Colon (tissue), 2 donors: Measurements from ENCODE around the gene ZDHHC7.
"Not testable (repeated sequence)": the region's sequence is repeated elsewhere in the genome, so short reads cannot be mapped to it uniquely, and the experiment has no call there.

Experiments used
- FAIRE-seq: peaks from 2 replicates; lab custom pipeline; 2012; peaks lifted over from hg19 to GRCh38; lab: Jason Lieb, UNC
- donor health status: control.
- donor health status: control.

The ZDHHC7 gene, protein sequence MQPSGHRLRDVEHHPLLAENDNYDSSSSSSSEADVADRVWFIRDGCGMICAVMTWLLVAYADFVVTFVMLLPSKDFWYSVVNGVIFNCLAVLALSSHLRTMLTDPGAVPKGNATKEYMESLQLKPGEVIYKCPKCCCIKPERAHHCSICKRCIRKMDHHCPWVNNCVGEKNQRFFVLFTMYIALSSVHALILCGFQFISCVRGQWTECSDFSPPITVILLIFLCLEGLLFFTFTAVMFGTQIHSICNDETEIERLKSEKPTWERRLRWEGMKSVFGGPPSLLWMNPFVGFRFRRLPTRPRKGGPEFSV

DNA sequence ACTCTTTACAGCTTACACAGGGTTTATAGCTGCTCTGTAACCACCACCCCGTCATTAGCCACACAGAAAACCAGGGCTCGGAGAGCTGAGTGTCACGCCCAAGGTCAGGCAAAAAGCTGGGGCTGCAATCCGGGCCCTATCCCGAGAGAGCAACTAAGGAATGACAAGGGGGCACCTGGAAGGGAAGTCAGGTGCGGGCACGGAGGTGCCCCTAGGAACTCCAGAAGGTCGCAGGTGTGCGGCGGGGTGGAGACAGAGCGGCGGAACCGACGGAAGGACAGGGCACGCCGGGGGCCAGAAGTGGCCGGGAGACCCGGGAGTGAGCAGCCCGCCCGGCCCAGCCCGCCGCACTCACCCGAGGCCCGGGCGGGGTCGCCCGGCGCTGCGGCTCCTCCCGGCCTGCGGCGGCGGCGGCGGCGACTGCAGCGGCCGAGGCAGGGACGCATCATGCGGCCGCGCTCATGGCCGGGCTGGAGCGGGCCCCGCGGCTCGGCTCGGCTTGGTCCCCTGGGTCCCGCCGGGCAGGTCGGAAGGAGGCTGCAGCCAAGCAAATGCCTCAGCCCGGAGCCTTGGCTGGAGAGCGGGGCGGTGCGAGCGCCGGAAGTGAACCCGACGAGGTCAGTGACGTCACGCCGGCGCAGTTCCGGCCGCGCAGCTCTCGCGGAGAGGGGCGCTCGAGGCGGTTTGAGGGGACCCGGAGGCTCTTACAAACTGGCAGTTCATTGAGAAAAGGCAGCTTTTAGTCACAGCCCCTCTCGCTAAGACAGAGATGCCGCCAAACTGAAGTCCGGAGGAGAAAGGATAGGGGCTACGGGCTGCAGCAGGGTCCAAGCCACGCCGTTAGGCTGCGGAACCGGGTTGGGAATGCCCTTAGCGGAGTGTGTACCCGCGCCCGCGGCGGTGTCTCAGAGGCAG lies at the start of gene ZDHHC7:
TSS of gene ZDHHC7 (minus strand) at position 605 of the 915 bp plus-strand sequence. CDS start 20,917 bp downstream, outside the sequence.
- FAIRE-seq = no peak

DNA sequence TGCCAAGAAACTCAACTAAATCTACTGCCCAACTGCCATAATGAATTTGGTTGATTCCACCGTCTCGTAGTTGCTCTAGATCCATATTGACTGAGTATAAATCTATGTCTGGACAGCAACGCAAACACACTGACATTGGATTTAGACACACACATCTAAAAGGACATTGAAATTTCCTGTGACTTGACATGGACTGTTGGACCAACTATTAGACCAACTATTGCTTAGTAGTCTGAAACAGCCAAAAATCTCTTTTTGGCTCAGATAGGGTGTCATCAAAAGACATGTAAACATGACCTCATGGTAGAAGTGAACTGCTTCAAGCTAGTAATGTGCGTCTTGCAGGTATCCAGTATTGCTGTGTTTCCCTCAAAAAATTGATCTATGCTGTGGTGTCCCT lies 47.6 kb upstream of the ZDHHC7 start:
- FAIRE-seq = no peak

DNA sequence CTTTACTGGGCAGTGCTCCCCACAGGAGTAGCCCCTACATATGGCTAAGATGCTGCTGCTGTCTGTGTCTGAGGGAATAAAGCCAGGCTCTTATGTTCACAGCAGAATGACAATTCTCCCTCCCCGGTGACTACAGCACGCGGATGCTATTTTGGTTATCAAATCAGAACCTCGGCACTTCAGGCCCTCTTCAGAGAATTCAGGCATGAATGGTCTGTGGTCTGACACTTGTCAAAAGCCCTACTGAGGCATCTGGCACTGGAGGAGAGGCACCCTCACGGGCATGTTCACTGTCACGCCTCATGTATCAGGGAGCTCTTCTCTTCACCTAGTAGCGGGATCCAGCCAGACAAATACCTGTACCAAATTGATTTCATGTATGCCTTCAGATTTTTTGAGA lies 46.6 kb upstream of the ZDHHC7 start:
- FAIRE-seq = no peak

DNA sequence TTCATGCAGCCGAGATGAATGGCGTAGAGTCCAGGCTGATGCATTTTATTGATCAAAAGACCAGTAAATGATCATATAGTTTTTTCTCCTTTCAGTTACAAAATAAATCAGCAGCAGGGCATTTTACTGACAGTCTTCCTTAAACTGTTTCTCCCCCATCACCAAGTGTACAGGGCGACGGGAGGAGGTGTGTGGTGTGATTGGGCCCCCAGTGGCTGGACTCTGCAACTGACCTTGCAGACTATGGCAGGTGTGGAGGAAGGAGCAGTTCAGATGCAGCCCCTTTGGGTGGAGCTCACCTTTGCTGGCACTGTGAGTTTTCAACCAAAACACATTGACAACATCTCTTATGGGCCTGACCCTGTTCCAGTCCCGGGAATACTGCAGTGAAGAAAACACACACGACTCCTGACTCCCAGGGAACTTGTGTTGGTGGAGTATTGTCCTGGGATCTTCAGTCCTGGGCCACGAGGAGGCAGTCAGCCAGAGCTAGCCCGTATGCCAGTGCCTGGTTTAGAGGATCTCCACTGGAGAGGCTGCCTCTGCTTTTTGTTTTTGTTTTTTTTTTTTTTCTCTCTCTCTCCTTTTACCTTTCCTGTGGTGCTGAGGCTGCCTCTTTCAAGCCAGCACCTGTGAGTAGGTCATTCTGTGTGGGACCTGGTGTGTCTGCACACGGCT lies 46.0 kb upstream of the ZDHHC7 start:
- no peak for FAIRE-seq

DNA sequence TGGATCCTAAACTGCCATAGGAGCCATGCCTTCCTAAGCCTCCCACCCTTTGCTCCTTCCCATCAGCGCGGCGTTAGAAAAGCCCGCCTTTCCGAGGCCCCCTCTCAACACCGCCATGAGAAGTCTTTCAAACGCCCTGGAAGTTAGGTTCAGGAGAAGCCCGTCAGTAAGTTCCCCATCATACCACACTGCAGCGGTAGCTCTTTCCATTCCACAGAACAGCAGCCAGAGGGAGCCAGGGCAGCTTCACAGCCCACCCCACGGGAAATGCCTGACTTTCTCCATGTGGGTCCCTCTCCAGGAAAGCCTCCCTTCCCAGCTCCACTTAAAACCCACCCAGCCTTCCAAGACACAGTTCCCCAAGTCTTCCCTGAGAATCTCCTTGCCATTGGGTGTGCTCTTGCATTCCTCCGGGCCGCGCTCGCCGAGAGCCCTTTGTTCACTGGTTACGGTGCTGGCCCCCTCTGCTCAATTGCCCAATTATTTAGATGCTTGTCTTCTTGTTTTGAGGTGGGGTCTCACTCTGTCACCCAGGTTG lies 44.9 kb upstream of the ZDHHC7 start:
- no peak for FAIRE-seq

DNA sequence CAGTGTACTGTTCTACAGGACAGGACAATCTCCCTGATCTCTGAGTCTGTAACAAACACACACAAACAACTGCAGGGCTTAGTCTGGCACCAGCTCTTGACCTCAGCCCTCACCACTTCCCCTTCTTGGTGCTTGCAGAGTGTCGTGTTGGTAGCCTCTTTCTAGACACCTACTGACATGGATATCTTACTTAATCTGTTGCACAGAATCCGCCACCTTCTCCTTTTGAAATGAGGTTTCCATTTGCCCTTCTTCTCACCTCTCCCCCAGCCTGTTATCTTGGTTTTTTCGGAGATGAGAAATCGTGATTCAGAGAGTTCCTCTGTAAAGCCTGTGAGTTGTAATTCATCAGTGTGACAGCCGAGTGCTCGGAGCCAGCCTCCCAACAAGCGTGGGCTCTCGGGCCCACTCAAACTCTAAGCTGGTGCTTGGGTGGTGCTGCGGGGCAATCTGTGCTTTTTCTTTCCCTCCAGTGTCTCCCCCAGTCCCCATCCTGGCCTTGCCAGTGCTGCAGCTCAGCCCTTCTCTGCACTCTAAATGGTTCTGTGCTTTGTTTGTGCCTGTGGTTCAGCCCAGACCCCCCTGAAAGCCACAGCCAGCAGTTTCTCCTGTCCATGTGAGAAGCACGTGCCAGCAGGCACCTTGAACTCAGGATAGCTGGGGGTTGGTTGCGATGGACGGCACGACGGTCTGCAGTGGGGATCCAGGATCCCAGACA lies 44.3 kb upstream of the ZDHHC7 start:
- FAIRE-seq = no peak

DNA sequence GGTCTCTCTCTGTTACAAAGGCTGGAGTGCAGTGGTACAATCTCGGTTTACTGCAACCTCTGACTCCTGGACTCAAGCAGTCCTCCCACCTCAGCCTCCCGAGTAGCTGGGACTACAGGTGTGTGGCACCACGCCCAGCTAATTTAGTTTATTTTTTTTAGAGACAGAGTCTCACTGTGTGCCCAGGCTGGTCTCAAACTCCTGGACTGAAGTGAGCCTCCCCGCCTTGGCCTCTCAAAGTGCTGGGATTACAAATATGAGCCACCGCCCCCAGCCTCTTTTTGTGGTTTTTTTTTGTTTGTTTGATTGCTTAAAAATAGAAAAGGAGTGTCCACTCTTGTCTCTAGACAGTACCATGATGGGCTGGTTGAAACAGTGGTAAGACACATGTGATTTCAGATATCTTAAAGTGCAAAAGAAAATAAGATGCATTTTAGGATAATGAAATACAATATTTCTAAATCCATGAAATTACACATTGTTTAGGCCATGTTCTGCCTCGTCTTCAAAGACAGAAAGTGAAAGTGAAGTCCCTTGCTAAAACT lies 43.7 kb upstream of the ZDHHC7 start:
- FAIRE-seq = no peak

DNA sequence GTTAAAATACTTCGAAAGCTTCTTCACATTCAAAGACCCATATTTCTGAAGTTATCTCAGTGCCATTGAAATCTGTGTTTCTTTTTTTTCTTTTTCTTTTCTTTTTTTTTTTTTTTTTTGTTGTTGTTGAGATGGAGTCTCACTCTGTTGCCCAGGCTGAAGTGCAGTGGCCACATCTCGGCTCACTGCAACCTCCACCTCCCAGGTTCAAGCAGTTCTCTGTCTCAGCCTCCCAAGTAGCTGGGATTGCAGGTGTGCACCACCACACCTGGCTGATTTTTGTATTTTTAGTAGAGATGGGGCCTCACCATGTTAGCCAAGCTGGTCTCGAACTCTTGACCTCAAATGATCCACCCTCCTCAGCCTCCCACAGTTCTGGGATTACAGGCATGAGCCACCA lies 43.0 kb upstream of the ZDHHC7 start:
- FAIRE-seq = not testable (repeated sequence)

DNA sequence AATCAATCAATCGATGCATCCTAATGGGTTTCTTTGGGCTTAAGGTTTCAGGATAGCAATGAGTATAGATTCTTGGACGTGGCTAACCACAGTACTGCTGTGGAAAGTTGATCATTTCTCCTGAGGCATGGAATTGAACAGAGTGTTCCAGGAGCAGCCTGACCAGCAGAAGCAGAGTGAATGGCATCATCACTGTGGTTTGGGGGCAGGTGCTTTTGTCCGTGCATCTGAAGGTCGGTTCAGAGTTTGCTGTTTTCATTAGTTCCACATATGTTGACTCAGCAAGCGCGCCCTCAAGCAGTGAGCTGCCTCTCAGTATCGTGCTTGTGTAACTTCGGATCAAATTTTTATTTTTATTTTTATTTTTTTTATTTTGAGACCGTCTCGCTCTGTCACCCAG lies 41.2 kb upstream of the ZDHHC7 start:
- no peak for FAIRE-seq

DNA sequence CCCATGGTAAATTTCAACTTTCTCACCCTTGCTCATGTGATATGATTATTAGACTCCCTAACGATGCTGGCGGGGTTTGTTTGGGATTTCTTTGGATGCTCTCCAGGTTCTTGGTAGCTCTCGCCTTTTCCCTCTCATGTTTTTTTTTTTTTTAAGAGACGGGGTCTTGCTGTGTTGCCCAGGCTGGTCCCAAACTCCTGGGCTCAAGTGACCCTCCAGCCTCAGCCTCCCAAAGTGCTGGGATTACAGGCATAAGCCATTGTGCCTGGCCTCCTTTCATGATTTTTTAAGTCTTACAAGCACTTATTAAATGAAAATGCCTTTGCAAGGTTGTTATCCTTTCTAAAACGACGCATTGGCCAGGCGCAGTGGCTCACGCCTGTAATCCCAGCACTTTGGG lies 40.3 kb upstream of the ZDHHC7 start:
- FAIRE-seq = no peak

DNA sequence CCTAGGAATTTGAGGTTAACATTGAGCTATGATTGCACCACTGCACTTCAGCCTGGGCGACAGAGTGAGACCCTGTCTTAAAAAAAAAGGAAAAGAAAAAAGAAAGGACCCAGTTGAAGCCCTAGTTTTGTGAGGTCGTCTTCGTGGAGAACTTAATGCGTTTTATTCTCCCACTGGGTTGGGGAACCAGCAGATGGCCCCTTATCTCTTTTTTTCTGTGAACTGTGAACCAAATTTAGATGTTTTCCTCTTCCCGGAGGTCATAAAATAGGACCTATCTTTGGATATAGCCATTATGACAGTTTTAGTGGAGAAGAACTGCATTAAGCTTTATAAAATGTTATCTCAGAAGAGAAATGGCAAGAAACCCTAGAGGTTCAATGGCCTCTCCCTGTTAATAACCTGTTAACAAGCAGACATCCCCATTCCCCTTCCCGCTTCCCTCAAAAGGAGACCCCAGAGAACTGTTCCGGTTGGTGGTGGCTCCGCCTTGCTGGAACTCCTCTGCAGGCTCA lies 39.8 kb upstream of the ZDHHC7 start:
- FAIRE-seq = no peak

DNA sequence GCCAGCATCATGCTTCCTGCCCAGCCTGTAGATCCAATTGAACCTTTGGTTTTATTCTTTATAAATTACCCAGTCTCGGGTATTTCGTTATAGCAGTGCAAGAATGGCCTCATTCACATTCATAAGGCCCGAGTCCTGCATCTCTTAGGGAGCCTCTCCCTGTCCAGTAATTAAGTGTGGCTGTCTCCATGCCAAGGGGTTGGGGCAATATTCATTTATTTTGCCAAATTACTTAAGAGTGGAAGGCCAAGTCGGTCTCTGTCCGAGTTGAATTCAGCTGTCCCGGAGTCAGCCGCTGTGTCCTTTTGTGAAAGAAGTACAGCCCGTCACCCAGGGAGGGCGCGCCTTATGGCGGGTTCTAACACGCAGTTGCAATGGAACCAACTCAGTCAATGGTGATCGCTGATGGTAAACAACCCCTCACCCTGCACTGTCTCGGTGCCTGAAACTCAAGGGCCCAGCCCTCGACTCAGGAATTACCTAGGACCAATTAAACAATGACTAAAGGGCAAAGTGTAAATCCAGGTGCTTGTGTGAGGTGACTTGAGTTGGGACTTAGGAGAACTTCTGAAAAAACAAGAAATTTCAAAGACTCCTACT lies 38.5 kb upstream of the ZDHHC7 start:
- no peak for FAIRE-seq

DNA sequence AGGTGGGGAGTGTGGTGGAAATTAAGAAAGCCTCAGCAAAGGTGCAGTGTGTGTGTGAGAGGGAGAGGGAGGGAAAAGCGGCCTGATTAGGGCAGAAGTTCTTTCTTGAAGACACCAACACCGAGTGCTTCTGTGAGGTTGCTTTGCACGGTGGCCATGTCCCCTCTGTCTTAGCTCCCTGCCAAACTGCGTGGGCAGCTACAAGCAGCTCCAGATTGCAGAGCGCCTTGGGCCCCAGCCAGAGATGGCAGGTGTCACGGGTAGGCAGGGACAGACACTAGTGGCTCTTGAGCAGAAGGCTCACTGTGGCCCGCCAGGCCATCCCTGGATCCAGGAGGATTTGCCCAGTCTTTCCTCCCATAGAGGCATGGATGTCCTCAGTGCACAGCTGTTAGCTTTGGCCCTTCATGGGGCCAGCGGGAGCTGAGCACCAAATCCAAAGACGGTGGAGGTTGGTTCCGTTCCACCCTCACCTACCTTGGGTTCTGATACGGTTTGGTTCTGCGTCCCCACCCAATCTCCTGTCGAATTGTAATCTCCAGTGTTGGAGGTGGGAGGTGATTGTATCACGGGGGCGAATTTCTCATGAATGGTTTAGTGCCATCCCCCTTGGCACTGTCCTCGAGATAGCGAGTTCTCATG lies 37.7 kb upstream of the ZDHHC7 start:
- no peak for FAIRE-seq

DNA sequence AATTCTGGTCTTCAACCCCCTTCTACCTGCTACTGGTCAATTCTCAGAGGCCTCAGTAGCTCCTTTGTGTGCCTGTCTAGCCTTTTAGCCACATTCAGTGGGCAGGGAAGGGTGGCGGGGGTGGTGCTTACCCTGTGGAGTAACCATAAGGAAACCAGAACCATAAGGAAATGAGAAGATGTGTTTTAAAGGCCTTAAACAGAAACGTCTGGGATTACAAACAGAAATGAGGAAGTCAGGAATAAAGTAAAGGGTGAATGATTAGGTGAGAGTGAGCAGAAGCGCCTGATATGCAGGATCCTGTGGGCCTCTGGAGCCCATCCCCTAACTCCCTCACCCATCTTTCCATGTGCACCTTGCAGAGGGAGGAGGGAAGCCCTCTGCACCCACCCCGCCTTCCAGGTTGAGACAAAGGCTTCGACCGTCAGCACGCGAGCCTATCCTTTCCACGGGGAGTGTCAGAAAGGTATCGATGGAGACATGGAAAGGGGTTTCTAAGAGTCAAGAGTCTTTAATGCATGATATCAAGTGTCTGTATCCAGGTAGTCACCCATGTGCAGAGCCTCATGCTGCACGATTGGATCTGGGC lies 36.6 kb upstream of the ZDHHC7 start:
- no peak for FAIRE-seq

DNA sequence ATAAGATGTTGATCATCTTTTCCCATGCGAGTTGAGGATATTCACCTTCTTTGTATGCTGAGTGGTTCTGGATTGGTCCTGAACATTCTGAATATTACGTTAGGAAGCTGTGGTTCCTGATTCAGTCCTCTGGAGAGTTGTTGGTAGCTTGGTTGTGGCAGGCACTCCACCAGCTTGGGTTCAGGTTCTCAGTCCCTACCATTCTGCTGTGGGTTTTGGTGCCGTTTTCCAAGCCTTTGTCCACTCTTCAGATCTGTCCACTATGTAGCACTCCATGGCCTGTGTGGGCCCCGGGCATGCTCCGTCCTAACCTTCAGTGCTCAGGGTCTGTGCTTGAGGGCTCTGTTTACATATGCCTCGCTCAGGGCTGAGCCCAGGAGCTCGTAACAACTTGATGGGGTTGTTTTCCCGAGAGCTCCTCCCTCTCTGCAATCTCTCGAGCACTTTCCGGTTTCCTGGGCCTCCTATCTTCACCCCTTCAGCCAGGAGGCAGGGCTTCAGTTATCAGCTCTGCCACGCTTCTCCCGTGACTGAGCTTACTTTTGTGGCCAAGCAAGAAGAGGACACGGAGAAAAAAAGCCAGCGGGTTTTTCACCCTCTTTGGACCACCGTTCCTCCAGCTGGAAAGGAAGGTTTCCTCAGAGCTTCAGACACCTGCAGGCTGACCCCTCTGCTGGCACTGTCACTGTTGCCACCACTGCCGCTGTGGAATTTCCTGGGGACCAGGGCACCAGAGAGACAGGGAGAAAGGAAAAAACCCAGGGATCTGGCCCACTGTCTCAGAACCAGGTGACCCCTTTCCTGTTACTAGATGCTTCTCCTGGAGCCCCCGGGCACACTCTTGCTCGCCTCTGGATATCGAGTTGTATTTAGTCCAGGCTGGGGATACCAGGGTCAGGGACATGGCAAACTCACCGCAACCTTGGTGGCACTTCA lies 35.9 kb upstream of the ZDHHC7 start:
- no peak for FAIRE-seq

DNA sequence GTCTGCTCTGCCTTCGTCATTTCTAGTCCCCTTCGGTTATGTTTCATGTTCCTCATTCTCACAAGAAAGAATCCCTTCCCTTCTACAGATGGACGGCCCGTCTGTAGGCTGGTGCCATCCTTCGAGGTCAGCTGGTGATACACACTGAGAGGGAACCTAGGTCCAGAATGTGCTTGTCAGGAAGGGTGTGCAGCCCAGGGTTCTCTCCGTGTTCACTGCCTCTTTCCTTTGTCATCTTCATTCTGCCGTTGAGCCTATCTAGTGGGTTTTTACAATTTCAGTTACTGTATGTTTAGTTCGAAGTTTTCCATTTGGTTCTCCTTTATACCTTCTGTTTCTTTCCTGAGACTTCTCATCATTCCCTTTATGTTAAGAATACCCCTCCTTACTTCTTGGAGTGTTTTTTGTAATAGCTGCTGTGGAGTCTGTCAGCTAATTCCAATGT lies 35.2 kb upstream of the ZDHHC7 start:
- FAIRE-seq = no peak

DNA sequence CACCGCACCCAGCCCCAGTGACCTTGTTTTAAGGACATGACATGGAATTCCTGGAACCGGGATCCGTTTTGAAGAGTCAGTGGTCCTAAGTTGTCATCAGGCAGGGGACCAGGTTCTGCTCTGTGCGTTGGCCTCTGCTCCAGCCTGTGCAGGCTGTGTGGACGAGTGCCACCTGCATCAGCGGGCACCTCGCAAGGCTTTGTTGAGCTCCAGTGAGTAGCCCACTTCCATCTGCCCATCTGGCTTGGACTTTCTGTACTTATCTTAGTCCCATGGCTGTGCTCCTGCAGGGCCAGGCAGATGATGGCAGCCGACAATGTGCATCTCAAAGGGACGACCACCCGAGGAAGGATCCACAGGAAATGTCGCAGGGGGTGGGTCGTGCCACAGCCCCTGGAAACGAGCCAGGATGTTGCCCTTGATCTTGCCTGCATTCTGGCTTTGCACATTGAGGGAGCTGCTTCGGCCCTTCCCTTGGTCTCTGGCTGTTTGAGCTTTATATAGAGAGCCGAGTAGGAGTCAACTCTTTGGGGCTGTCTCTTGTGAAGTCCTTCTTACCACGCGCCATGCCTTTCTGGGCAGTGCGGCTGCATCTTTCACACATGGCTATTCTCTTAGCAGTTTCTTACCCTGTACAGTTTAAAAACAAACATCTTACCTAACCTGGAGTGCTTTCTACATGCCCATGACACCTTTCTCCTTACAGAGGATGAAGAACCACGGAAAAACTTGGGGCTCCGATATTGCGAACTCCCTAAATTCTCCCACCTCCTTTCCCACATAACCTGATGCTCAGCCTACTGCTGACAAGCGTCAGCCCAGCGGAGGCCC lies 34.5 kb upstream of the ZDHHC7 start:
- FAIRE-seq = no peak

DNA sequence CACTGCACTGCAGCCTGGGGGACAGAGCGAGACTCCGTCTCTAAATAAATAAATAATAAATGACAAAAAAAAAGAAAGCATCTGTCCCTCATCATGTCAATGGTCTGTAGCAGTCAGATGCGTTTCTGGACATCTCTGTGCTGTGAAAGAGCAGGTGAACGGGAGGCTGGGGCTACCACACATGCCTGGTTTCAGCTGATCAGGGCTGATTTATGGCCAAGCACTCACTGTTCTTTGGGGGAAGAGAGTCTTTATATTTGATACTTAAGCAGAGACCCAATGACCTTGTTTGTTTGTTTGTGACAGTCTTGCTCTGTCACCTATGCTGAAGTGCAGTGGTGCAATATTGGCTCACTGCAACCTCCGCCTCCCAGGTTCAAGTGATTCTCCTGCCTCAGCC lies 33.7 kb upstream of the ZDHHC7 start:
- no peak for FAIRE-seq
